ENCODE data around the gene FBLN2.

GRCh38 chr3:13574798-13575451 lies 26.0 kb downstream of the FBLN2 start:
- TF ChIP-seq CTCF (IDR thresholded peaks at IDR 0.05; ENCODE audit: low read depth, low read length, missing input control) (no peak), MAX (IDR thresholded peaks at IDR 0.05) (no peak), SP1 (IDR thresholded peaks at IDR 0.05) (no peak), TAF1 (conservative IDR thresholded peaks at IDR 0.05) (no peak), REST (IDR thresholded peaks at IDR 0.05) (no peak), GABPA (IDR thresholded peaks at IDR 0.05 in 1 of 2, conservative IDR thresholded peaks at IDR 0.05 in 1 of 2) (no peak), RAD21 (IDR thresholded peaks at IDR 0.05) (no peak), ATF3 (IDR thresholded peaks at IDR 0.05) (no peak), ZBTB33 (IDR thresholded peaks at IDR 0.05) (no peak), YY1 (IDR thresholded peaks at IDR 0.05) (no peak)
